ENCODE measurements around the gene SARM1.
"Not testable (repeated sequence)": the region's sequence is repeated elsewhere in the genome, so short reads cannot be mapped to it uniquely, and the experiment has no call there.

Gene SARM1

GRCh38 chr17:28433721-28434120 is 62.2 kb downstream of the SARM1 start:
- DNase-seq: no peak

- not testable (repeated sequence) for DNase-seq
These were observed 62.8 kb downstream of the SARM1 start for GRCh38 chr17:28434326-28434725.

GRCh38 chr17:28443901-28444638 is 72.6 kb downstream of the SARM1 start:
- no peak for DNase-seq

- DNase-seq: no peak
These were observed 75.4 kb downstream of the SARM1 start for GRCh38 chr17:28446716-28447395.

GRCh38 chr17:28447396-28447760 is 75.9 kb downstream of the SARM1 start:
- no peak for DNase-seq

- no peak for DNase-seq
These were observed 78.4 kb downstream of the SARM1 start for GRCh38 chr17:28449859-28450258.
